GM06990 (cell line): ENCODE data around the gene MED4.
A peak's percentile ranks its signal among the peaks of the same experiment; 100 is the strongest.
"Not testable (repeated sequence)": the region's sequence is repeated elsewhere in the genome, so short reads cannot be mapped to it uniquely, and the experiment has no call there.

Source experiments
- DNase-seq: peaks from one replicate; pipeline ENCODE4 v3.0.0-alpha.2; 2011; ENCODE audit not compliant: insufficient read length; ENCODE audit errors: extremely low read depth
- H3K27me3 ChIP-seq: replicated peaks from 2 replicates; pipeline ENCODE4 v1.6.0; 2011; ENCODE audit warnings: low read length; ENCODE audit not compliant: control insufficient read depth, insufficient read depth
- H3K36me3 ChIP-seq: 2 replicates; pipeline ENCODE4 v1.5.1; 2011; ENCODE audit warnings: low read length; ENCODE audit not compliant: control insufficient read depth, insufficient read depth
- H3K4me3 ChIP-seq: replicated peaks from 2 replicates; pipeline ENCODE4 v1.5.1; 2011; ENCODE audit warnings: low read depth, mild to moderate bottlenecking, control low read depth, low read length
- CTCF ChIP-seq: IDR thresholded peaks from 2 replicates; pipeline ENCODE4 v1.5.1; 2011; ENCODE audit warnings: low read length, control low read depth, mild to moderate bottlenecking, inconsistent platforms; ENCODE audit not compliant: insufficient read depth, poor library complexity, severe bottlenecking

Gene MED4

GRCh38 chr13:48066310-48066989 is 28.5 kb downstream of the MED4 start:
- H3K36me3 ChIP-seq = peaks cover 6% of the 10 kb centered on the region
- DNase-seq = peak; percentile 42
- no peaks in the 10 kb centered on the region for H3K27me3 ChIP-seq
- no peak overlapping the region for H3K4me3 ChIP-seq
- TF ChIP-seq CTCF = no peak

GRCh38 chr13:48059951-48060350 is 35.0 kb downstream of the MED4 start:
- H3K36me3 ChIP-seq, DNase-seq, H3K4me3 ChIP-seq: not testable (repeated sequence)

GRCh38 chr13:48058536-48058935 is 36.4 kb downstream of the MED4 start:
- not testable (repeated sequence) for H3K4me3 ChIP-seq, DNase-seq, H3K27me3 ChIP-seq, H3K36me3 ChIP-seq

More at GRCh38 chr13:48059951-48060350, 35.0 kb downstream of the MED4 start:
- H3K27me3 ChIP-seq = not testable (repeated sequence)

GRCh38 chr13:48055712-48056111 is 39.2 kb downstream of the MED4 start:
- no peak overlapping the region for H3K4me3 ChIP-seq
- H3K36me3 ChIP-seq = peaks cover 4% of the 10 kb centered on the region
- no peak for TF ChIP-seq CTCF
- no peaks in the 10 kb centered on the region for H3K27me3 ChIP-seq
- no peak for DNase-seq

GRCh38 chr13:48054601-48055000 is 40.3 kb downstream of the MED4 start:
- no peak overlapping the region for H3K4me3 ChIP-seq
- peaks cover 4% of the 10 kb centered on the region for H3K36me3 ChIP-seq
- no peak for TF ChIP-seq CTCF
- no peak for DNase-seq
- H3K27me3 ChIP-seq = no peaks in the 10 kb centered on the region

GRCh38 chr13:48050550-48050949 is 44.4 kb downstream of the MED4 start:
- H3K27me3 ChIP-seq = no peaks in the 10 kb centered on the region
- peaks cover 5% of the 10 kb centered on the region for H3K36me3 ChIP-seq
- no peak overlapping the region for H3K4me3 ChIP-seq
- no peak for TF ChIP-seq CTCF
- no peak for DNase-seq
